Mononuclear cell (primary cell): ENCODE measurements around the gene PPA2. TPM values are rescaled to one million over a fixed set of nuclear protein-coding genes. Genes with fewer than 3 reads are reported as not detected.
"Not testable (repeated sequence)": the region's sequence is repeated elsewhere in the genome, so short reads cannot be mapped to it uniquely, and the experiment has no call there.

Source experiments
- H3K27me3 ChIP-seq: 2 replicates; pipeline ENCODE4 v1.6.0; 2011; ENCODE audit warnings: low read length, control low read depth; ENCODE audit not compliant: insufficient read depth
- H3K4me1 ChIP-seq: 2 replicates; pipeline ENCODE4 v1.5.1; 2011; ENCODE audit warnings: mild to moderate bottlenecking, low read length, control low read depth; ENCODE audit not compliant: insufficient read depth
- H3K4me3 ChIP-seq: 2 replicates; pipeline ENCODE4 v1.5.1; 2011; ENCODE audit warnings: mild to moderate bottlenecking, low read length, moderate library complexity
- H3K9me3 ChIP-seq: 2 replicates; pipeline ENCODE4 v1.5.1; 2011; ENCODE audit warnings: low read depth, mild to moderate bottlenecking, control low read depth, low read length
- total RNA-seq: library from RNA; depleted of rRNA; stranded (reverse); fragments of >200 nt; gene quantifications from one replicate; pipeline ENCODE4 v1.2.3, GENCODE V29; 2012

The PPA2 gene
- total RNA-seq, 1 donor, result 85.3 TPM

DNA sequence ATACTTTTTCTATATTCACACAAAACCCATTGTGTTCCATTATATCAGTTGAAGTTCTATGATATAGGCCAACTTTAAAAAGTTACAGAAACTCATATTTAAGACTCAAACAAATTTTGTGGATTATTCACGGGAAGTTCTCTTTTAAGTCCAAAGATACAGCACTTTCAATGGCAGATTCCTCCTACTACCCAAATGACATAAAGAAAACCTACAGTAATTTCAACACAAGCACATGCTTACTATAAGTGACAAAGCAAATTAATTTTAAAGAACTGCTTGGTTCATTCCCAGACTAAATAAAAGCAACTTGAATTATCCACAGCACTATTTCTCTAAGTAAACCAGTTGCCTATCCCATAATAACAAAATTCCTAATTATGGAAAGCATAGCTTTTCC lies 4.1 kb downstream of the PPA2 start:
- no peaks in the 10 kb centered on the region for H3K9me3 ChIP-seq
- H3K4me3 ChIP-seq, result no peak overlapping the region
- H3K27me3 ChIP-seq, result no peaks in the 10 kb centered on the region
- H3K4me1 ChIP-seq, result peaks cover 35% of the 10 kb centered on the region

- no peaks in the 10 kb centered on the region for H3K27me3 ChIP-seq
- no peak overlapping the region for H3K4me3 ChIP-seq
- H3K4me1 ChIP-seq, result peaks cover 22% of the 10 kb centered on the region
- no peaks in the 10 kb centered on the region for H3K9me3 ChIP-seq
Observed at GRCh38 chr4:105466580-105466979, 7.3 kb downstream of the PPA2 start.

- not testable (repeated sequence) for H3K9me3 ChIP-seq, H3K4me3 ChIP-seq, H3K27me3 ChIP-seq
- H3K4me1 ChIP-seq, result peaks cover 15% of the 10 kb centered on the region
Observed at GRCh38 chr4:105464563-105464962, 9.3 kb downstream of the PPA2 start.

DNA sequence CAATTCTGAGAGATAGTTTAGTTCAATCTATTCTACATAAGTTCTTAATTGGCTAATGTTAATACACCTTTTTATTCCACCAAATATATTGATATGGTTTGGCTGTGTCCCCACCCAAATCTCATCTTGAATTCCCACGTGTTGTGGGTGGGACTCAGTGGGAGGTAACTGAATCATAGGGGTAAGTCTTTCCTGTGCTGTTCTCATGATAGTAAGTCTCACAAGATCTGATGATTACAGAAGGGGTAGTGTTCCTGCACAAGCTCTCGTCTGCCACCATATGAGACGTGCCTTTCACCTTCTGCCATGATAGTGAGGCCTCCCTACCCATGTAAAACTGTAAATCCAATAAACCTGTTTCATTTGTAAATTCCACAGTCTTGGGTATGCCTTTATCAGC lies 11.3 kb downstream of the PPA2 start:
- H3K4me1 ChIP-seq, result peaks cover 15% of the 10 kb centered on the region
- no peaks in the 10 kb centered on the region for H3K27me3 ChIP-seq
- no peak overlapping the region for H3K4me3 ChIP-seq
- H3K9me3 ChIP-seq, result no peaks in the 10 kb centered on the region

GRCh38 chr4:105461621-105462382 lies 12.1 kb downstream of the PPA2 start:
- Histone ChIP-seq H3K27me3 (no peaks in the 10 kb centered on the region), H3K9me3 (no peaks in the 10 kb centered on the region), H3K4me1 (peaks cover 15% of the 10 kb centered on the region), H3K4me3 (no peak overlapping the region)

DNA sequence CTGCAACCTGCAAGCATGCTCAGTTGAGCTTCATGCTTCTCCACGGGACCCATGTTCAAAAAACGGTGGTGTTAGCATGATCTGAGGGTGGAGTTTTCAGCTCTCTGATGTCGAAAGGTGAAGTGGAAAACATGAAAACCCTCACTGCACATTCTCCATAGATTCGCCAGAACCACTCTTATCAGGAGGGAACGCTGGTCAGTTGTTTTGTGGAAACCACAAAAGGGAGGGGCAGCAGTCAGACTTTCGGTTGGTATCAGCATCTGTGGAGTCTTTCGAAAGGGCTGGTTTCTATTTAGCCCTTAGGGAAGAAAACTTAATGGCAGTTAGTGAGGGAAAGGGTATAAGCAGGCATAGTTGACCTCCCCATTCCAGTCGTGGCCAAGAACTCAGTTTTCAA lies 12.6 kb downstream of the PPA2 start:
- Histone ChIP-seq H3K27me3 (no peaks in the 10 kb centered on the region), H3K4me3 (no peak overlapping the region), H3K9me3 (no peaks in the 10 kb centered on the region), H3K4me1 (peaks cover 15% of the 10 kb centered on the region)

DNA sequence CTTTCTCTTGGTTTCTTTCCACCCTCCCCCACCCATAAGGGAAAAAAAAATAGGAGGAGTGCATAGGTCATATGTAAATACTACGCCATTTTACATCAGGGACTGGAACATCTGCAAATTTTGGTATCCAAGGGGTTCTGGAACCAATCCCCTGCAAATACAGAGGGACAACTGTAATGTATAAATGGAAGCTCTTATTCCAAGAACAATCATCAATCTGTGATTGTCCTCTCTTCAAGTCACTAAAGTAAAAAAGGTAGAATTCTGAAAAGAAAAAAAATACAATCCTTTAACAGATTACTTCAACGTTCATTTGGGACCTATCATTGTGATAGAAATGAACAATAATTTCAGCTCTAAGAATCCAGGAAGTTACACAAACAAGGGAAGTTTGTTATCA lies 13.6 kb downstream of the PPA2 start:
- Histone ChIP-seq H3K27me3 (no peaks in the 10 kb centered on the region), H3K9me3 (no peaks in the 10 kb centered on the region), H3K4me3 (no peak overlapping the region), H3K4me1 (peaks cover 15% of the 10 kb centered on the region)

GRCh38 chr4:105458541-105458940 lies 15.3 kb downstream of the PPA2 start:
- H3K27me3 ChIP-seq, H3K9me3 ChIP-seq, H3K4me3 ChIP-seq: not testable (repeated sequence)
- H3K4me1 ChIP-seq, result peaks cover 15% of the 10 kb centered on the region

GRCh38 chr4:105458001-105458400 lies 15.9 kb downstream of the PPA2 start:
- Histone ChIP-seq H3K9me3 (no peaks in the 10 kb centered on the region), H3K4me1 (peaks cover 15% of the 10 kb centered on the region), H3K27me3 (no peaks in the 10 kb centered on the region), H3K4me3 (no peak overlapping the region)

DNA sequence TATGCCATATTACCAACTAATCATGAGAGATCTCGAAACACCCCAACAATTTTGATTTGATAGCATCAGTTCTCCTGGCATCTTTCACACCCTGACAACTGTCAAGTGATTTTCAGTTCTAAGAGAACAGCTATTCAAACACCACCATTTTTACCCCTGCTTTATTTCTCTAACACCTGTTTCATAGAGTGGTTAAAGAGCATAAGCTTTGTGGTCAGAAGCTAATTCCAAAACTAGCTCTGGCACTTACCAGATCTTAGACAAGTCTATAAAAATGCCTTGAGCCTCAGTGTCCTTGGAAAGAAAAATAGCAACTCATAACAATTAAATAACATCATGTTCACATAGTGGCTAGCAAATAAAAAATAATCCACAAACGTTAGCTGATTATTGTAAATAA lies 17.9 kb downstream of the PPA2 start:
- Histone ChIP-seq H3K27me3 (no peaks in the 10 kb centered on the region), H3K9me3 (no peaks in the 10 kb centered on the region), H3K4me1 (peaks cover 2% of the 10 kb centered on the region), H3K4me3 (no peak overlapping the region)

GRCh38 chr4:105455182-105455581 lies 18.7 kb downstream of the PPA2 start:
- H3K27me3 ChIP-seq, result no peaks in the 10 kb centered on the region
- H3K4me3 ChIP-seq, result no peak overlapping the region
- H3K9me3 ChIP-seq, result no peaks in the 10 kb centered on the region
- no peaks in the 10 kb centered on the region for H3K4me1 ChIP-seq

GRCh38 chr4:105453550-105454205 lies 20.2 kb downstream of the PPA2 start:
- H3K9me3 ChIP-seq, result no peaks in the 10 kb centered on the region
- no peaks in the 10 kb centered on the region for H3K27me3 ChIP-seq
- no peak overlapping the region for H3K4me3 ChIP-seq
- no peaks in the 10 kb centered on the region for H3K4me1 ChIP-seq

GRCh38 chr4:105451346-105451745 lies 22.5 kb downstream of the PPA2 start:
- Histone ChIP-seq H3K27me3 (no peaks in the 10 kb centered on the region), H3K9me3 (no peaks in the 10 kb centered on the region), H3K4me3 (no peak overlapping the region), H3K4me1 (no peaks in the 10 kb centered on the region)

DNA sequence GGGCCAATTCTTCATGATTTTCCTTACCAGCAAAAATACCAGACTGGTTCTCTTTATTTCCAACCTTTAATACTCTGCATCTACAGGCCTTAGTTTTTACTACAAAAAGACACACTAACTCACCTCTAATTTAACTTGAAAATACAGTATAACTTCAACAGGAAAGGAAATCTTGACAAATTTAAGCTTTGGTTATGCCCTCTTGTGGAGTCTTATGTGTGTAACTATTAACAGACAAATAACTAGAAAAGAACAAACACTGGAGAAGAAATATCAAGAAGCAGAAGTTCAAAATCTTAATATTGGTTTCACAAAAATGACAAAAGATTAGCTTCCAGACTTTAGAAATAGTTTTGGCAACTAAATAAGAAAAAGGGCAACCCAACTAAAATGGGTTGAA lies 33.0 kb downstream of the PPA2 start:
- Histone ChIP-seq H3K27me3 (no peaks in the 10 kb centered on the region), H3K9me3 (peaks cover 5% of the 10 kb centered on the region), H3K4me3 (no peak overlapping the region), H3K4me1 (no peaks in the 10 kb centered on the region)

DNA sequence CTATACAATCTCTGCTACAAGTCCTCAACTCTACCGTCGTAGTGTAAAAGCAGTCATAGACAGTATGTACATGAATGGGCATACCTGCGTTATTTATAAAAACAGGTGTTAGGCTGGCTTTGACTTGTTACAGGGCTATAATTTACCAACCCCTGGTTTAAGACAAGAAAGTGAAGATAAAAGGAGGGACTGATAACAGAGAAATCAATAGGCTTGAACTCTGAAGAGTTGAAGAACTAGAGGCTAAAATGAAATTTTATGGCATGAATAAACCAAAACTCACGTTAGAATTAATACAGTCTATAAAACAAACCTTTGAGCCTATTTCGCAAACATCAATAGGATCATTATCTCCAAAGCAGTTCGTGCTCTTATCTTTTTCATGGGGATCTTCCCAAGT lies 36.2 kb downstream of the PPA2 start:
- no peaks in the 10 kb centered on the region for H3K4me1 ChIP-seq
- no peaks in the 10 kb centered on the region for H3K27me3 ChIP-seq
- H3K4me3 ChIP-seq, result no peak overlapping the region
- H3K9me3 ChIP-seq, result peaks cover 15% of the 10 kb centered on the region

- Histone ChIP-seq H3K4me3 (no peak overlapping the region), H3K4me1 (no peaks in the 10 kb centered on the region), H3K27me3 (no peaks in the 10 kb centered on the region), H3K9me3 (peaks cover 15% of the 10 kb centered on the region)
Observed at GRCh38 chr4:105436414-105436813, 37.4 kb downstream of the PPA2 start.
